Liver (tissue), 3 donors: Measurements from ENCODE around the gene GFRA1.

Experiments
- GABPA ChIP-seq, 2 donors: IDR thresholded peaks in 1 of 2; conservative IDR thresholded peaks in 1 of 2; 2 replicates each; pipeline ENCODE4 v1.6.1; 2016; ENCODE audit warnings: antibody characterized with exemption in 2 of 2, mild to moderate bottlenecking in 1 of 2, moderate library complexity in 1 of 2
- HNF4A ChIP-seq, 2 donors: conservative IDR thresholded peaks; 2 replicates each; pipeline ENCODE4 v1.6.1; 2016; ENCODE audit warnings: antibody characterized with exemption in 2 of 2, mild to moderate bottlenecking in 2 of 2
- JUND ChIP-seq, 2 donors: IDR thresholded peaks; 2 replicates each; pipeline ENCODE4 v1.6.1; 2016; ENCODE audit warnings: antibody characterized with exemption in 2 of 2
- NR2F2 ChIP-seq: IDR thresholded peaks from 2 replicates; pipeline ENCODE4 v1.6.1; 2016; ENCODE audit warnings: antibody characterized with exemption
- RAD21 ChIP-seq, 2 donors: IDR thresholded peaks; 2 replicates each; pipeline ENCODE4 v1.6.1; 2016; ENCODE audit warnings: antibody characterized with exemption in 2 of 2, mild to moderate bottlenecking in 2 of 2
- REST ChIP-seq: IDR thresholded peaks from 2 replicates; pipeline ENCODE4 v1.6.1; 2016; ENCODE audit warnings: antibody characterized with exemption, mild to moderate bottlenecking
- SP1 ChIP-seq: IDR thresholded peaks from 2 replicates; pipeline ENCODE4 v1.6.1; 2018; ENCODE audit warnings: antibody characterized with exemption, mild to moderate bottlenecking
- TAF1 ChIP-seq: conservative IDR thresholded peaks from 2 replicates; pipeline ENCODE4 v1.6.1; 2016; ENCODE audit warnings: antibody characterized with exemption, mild to moderate bottlenecking
- YY1 ChIP-seq: IDR thresholded peaks from 2 replicates; pipeline ENCODE4 v1.6.1; 2016; ENCODE audit warnings: antibody characterized with exemption, mild to moderate bottlenecking
- TF ChIP-seq, protein P1 (sequence below): fragments of 150-350 bp; IDR thresholded peaks from 2 replicates; pipeline ENCODE4 v1.5.1; 2017; ENCODE audit warnings: improper control_type of control experiment, low read depth, low read length; ENCODE audit not compliant: missing input control
- TF ChIP-seq, protein P2 (sequence below): IDR thresholded peaks from 2 replicates; pipeline ENCODE4 v1.6.1; 2016; ENCODE audit warnings: antibody characterized with exemption
- donor health status: healthy.
- donor health status: healthy.

DNA sequence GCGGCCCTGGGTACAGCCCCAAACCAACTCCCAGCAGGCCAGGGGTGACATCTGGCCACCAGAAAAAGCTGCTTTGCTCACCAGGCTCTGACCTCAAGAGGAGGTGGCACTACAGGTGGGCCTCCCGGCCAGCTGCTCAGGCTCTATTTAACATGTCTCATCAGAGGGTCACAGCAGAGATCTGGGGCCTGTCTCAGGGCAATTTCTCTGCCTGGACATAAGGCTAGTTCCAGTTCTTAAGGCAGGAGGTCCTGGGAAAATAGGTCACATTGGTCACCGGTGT, 88.6 kb downstream of the GFRA1 start:
- TF ChIP-seq, protein P1, sequence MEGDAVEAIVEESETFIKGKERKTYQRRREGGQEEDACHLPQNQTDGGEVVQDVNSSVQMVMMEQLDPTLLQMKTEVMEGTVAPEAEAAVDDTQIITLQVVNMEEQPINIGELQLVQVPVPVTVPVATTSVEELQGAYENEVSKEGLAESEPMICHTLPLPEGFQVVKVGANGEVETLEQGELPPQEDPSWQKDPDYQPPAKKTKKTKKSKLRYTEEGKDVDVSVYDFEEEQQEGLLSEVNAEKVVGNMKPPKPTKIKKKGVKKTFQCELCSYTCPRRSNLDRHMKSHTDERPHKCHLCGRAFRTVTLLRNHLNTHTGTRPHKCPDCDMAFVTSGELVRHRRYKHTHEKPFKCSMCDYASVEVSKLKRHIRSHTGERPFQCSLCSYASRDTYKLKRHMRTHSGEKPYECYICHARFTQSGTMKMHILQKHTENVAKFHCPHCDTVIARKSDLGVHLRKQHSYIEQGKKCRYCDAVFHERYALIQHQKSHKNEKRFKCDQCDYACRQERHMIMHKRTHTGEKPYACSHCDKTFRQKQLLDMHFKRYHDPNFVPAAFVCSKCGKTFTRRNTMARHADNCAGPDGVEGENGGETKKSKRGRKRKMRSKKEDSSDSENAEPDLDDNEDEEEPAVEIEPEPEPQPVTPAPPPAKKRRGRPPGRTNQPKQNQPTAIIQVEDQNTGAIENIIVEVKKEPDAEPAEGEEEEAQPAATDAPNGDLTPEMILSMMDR = no peak
- no peak for TF ChIP-seq YY1
- TF ChIP-seq, protein P2, sequence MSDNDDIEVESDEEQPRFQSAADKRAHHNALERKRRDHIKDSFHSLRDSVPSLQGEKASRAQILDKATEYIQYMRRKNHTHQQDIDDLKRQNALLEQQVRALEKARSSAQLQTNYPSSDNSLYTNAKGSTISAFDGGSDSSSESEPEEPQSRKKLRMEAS = no peak
- no peak for TF ChIP-seq JUND (IDR thresholded peaks at IDR 0.05)
- no peak for TF ChIP-seq NR2F2
- TF ChIP-seq REST = no peak
- TF ChIP-seq TAF1 = no peak
- TF ChIP-seq HNF4A (conservative IDR thresholded peaks at IDR 0.05) = no peak
- no peak for TF ChIP-seq RAD21 (IDR thresholded peaks at IDR 0.05)
- no peak for TF ChIP-seq SP1
- no peak for TF ChIP-seq GABPA (IDR thresholded peaks at IDR 0.05 in 1 of 2, conservative IDR thresholded peaks at IDR 0.05 in 1 of 2)
